Neural cell (in vitro differentiated cells): ENCODE results near the gene L1CAM. TPM values are rescaled to one million over a fixed set of nuclear protein-coding genes. Genes with fewer than 3 reads are reported as not detected.

Source experiments
- H2AFZ ChIP-seq: fragments of 200-600, 300-800 bp; sonication (generic), shearing (Covaris generic); 2 replicates; pipeline ENCODE4 v1.6.0; 2014; ENCODE audit warnings: low read depth, mild to moderate bottlenecking, antibody characterized with exemption, low read length, moderate library complexity
- H3F3A ChIP-seq: fragments of 200-600 bp; shearing (Covaris generic); 2 replicates; pipeline ENCODE4 v1.6.1; 2016; ENCODE audit warnings: mild to moderate bottlenecking, moderate library complexity, mixed read lengths, antibody characterized with exemption, low read length; ENCODE audit not compliant: insufficient read depth, poor library complexity, severe bottlenecking
- H3K27ac ChIP-seq: fragments of 200-600, 300-800 bp; sonication (generic), shearing (Covaris generic); 2 replicates; pipeline ENCODE4 v1.5.1; 2014; ENCODE audit warnings: mild to moderate bottlenecking, low read length, moderate library complexity
- H3K27me3 ChIP-seq: fragments of 300-800, 200-600 bp; sonication (generic), shearing (Covaris generic); 2 replicates; pipeline ENCODE4 v1.6.0; 2014; ENCODE audit warnings: mild to moderate bottlenecking, low read depth, low read length, moderate library complexity; ENCODE audit not compliant: insufficient read depth
- H3K36me3 ChIP-seq: fragments of 300-800, 200-600 bp; sonication (generic), shearing (Covaris generic); 2 replicates; pipeline ENCODE4 v1.5.1; 2014; ENCODE audit warnings: mild to moderate bottlenecking, antibody characterized with exemption, low read length, moderate library complexity; ENCODE audit not compliant: insufficient read depth
- H3K4me2 ChIP-seq: fragments of 300-800, 200-600 bp; sonication (generic), shearing (Covaris generic); 2 replicates; pipeline ENCODE4 v1.6.0; 2014; ENCODE audit warnings: mild to moderate bottlenecking, low read length
- H3K4me3 ChIP-seq: fragments of 300-800, 200-600 bp; sonication (generic), shearing (Covaris generic); 2 replicates; pipeline ENCODE4 v1.5.1; 2014; ENCODE audit warnings: mild to moderate bottlenecking, low read length, moderate library complexity
- H3K79me2 ChIP-seq: fragments of 200-600 bp; shearing (Covaris generic); replicated peaks from 2 replicates; pipeline ENCODE4 v1.6.0; 2014; ENCODE audit warnings: mild to moderate bottlenecking, low read length, moderate library complexity; ENCODE audit not compliant: insufficient read depth
- H3K9ac ChIP-seq: fragments of 300-800, 200-600 bp; sonication (generic), shearing (Covaris generic); 2 replicates; pipeline ENCODE4 v1.6.1; 2016; ENCODE audit warnings: mild to moderate bottlenecking, low read length, mixed read lengths
- H3K9me2 ChIP-seq: fragments of 200-600 bp; shearing (Covaris generic); 2 replicates; pipeline ENCODE4 v1.6.1; 2016; ENCODE audit warnings: mild to moderate bottlenecking, low read length, mixed read lengths; ENCODE audit not compliant: insufficient read depth
- H3K9me3 ChIP-seq: fragments of 200-600, 300-800 bp; sonication (generic), shearing (Covaris generic); 2 replicates; pipeline ENCODE4 v1.6.1; 2016; ENCODE audit warnings: mild to moderate bottlenecking, mixed run types, low read length, moderate library complexity, mixed read lengths
- H4K20me1 ChIP-seq: fragments of 200-600 bp; shearing (Covaris generic); 2 replicates; pipeline ENCODE4 v1.6.1; 2016; ENCODE audit warnings: mild to moderate bottlenecking, mixed run types; ENCODE audit not compliant: insufficient read depth
- CTCF ChIP-seq: fragments of 450-650 bp; IDR thresholded peaks from 2 replicates; pipeline ENCODE4 v1.5.1; 2014; ENCODE audit warnings: antibody characterized with exemption, mild to moderate bottlenecking, moderate library complexity; ENCODE audit not compliant: poor library complexity, severe bottlenecking
- EP300 ChIP-seq: fragments of 450-650 bp; conservative IDR thresholded peaks from 2 replicates; pipeline ENCODE4 v1.6.1; 2014; ENCODE audit warnings: antibody characterized with exemption, mild to moderate bottlenecking, moderate library complexity; ENCODE audit not compliant: poor library complexity, severe bottlenecking
- EZH2 ChIP-seq: fragments of 200-600, 300-800 bp; shearing (Covaris generic), sonication (generic); IDR thresholded peaks from 2 replicates; pipeline ENCODE4 v1.6.1; 2014; ENCODE audit warnings: antibody characterized with exemption, low read length, borderline replicate concordance, mild to moderate bottlenecking; ENCODE audit not compliant: insufficient read depth, poor library complexity, severe bottlenecking
- MXI1 ChIP-seq: fragments of 450-650 bp; conservative IDR thresholded peaks from 2 replicates; pipeline ENCODE4 v1.6.1; 2014; ENCODE audit warnings: antibody characterized with exemption, mild to moderate bottlenecking; ENCODE audit not compliant: poor library complexity, severe bottlenecking
- POLR2AphosphoS5 ChIP-seq: IDR thresholded peaks from 2 replicates; pipeline ENCODE4 v1.6.1; 2012
- RAD21 ChIP-seq: fragments of 450-650 bp; conservative IDR thresholded peaks from 2 replicates; pipeline ENCODE4 v1.6.1; 2014; ENCODE audit warnings: antibody characterized with exemption, mild to moderate bottlenecking, moderate library complexity
- REST ChIP-seq: IDR thresholded peaks from 2 replicates; pipeline ENCODE4 v1.6.1; 2012; ENCODE audit warnings: borderline replicate concordance
- SMC3 ChIP-seq: fragments of 450-650 bp; conservative IDR thresholded peaks from 2 replicates; pipeline ENCODE4 v1.6.1; 2014; ENCODE audit warnings: antibody characterized with exemption, mild to moderate bottlenecking, moderate library complexity; ENCODE audit not compliant: poor library complexity
- TAF1 ChIP-seq: IDR thresholded peaks from 2 replicates; pipeline ENCODE4 v1.6.1; 2012; ENCODE audit warnings: low read depth
- polyA plus RNA-seq: library from polyadenylated mRNA; depleted of rRNA; stranded (reverse); fragments of >200 nt; gene quantifications from 2 replicates; pipeline ENCODE4 v1.2.3, GENCODE V29; 2014

Gene L1CAM
- polyA plus RNA-seq, 1 donor from 2014 or later = 88.0 TPM

- H3K79me2 ChIP-seq = peaks cover 52% of the 10 kb centered on the region
- no peak overlapping the region for H2AFZ ChIP-seq
- no peaks in the 10 kb centered on the region for H3F3A ChIP-seq
- H3K9me2 ChIP-seq = no peaks in the 10 kb centered on the region
- no peaks in the 10 kb centered on the region for H4K20me1 ChIP-seq
- no peaks in the 10 kb centered on the region for H3K9me3 ChIP-seq
- no peaks in the 10 kb centered on the region for H3K36me3 ChIP-seq
- peak overlapping the region; percentile 90 for H3K9ac ChIP-seq
- H3K27me3 ChIP-seq = no peaks in the 10 kb centered on the region
- H3K4me3 ChIP-seq = peak overlapping the region; percentile 86
- TF ChIP-seq REST (no peak), TAF1 (no peak), POLR2AphosphoS5 (no peak), SMC3 (no peak), CTCF (no peak), EZH2 (no peak), EP300 (no peak), RAD21 (no peak), MXI1 (no peak)
- peak overlapping the region; percentile 65 for H3K4me2 ChIP-seq
- peak overlapping the region; percentile 95 for H3K27ac ChIP-seq
Measured at GRCh38 chrX:153885208-153885787, 675 bp downstream of the L1CAM start.

GRCh38 chrX:153884590-153884989 lies 1.4 kb downstream of the L1CAM start:
- Histone ChIP-seq H3K79me2 (peaks cover 54% of the 10 kb centered on the region), H3K27ac (peak overlapping the region; percentile 95), H3K9me2 (no peaks in the 10 kb centered on the region), H3F3A (no peaks in the 10 kb centered on the region), H4K20me1 (no peaks in the 10 kb centered on the region), H2AFZ (no peak overlapping the region), H3K36me3 (no peaks in the 10 kb centered on the region), H3K4me2 (peak overlapping the region; percentile 65), H3K4me3 (peak overlapping the region; percentile 86), H3K27me3 (no peaks in the 10 kb centered on the region), H3K9me3 (no peaks in the 10 kb centered on the region), H3K9ac (peak overlapping the region; percentile 90)
- TF ChIP-seq EP300 (no peak), RAD21 (peak; percentile 68), SMC3 (peak; percentile 62), MXI1 (peak; percentile 24), TAF1 (no peak), CTCF (peak; percentile 63), EZH2 (no peak)
